ENCODE results near the gene SUPV3L1. TPM values are rescaled to one million over a fixed set of nuclear protein-coding genes. Genes with fewer than 3 reads are reported as not detected.

The SUPV3L1 gene
- total and polyA plus RNA-seq, 9 of the 15 experiments (the other 6 are each of a cell fraction or from before 2014, with no cell fraction given): 45.2 to 156 (median 92.6) TPM

- TF ChIP-seq PREB (CRISPR knock-in tag; IDR thresholded peaks at IDR 0.05) (no peak), SMC3 (conservative IDR thresholded peaks at IDR 0.05; ENCODE audit: insufficient read depth, low read depth, low read length) (no peak), ATF6 (CRISPR knock-in tag; IDR thresholded peaks at IDR 0.05) (no peak), ZNF830 (CRISPR knock-in tag; IDR thresholded peaks at IDR 0.05) (no peak), SMAD4 (CRISPR knock-in tag; conservative IDR thresholded peaks at IDR 0.05) (0 out of 2 replicates have a peak, but pooled peaks have one; percentile 62), NFATC3 (IDR thresholded peaks at IDR 0.05) (no peak), RBM17 (IDR thresholded peaks at IDR 0.05; ENCODE audit: borderline replicate concordance, low read depth, low read length) (no peak), CXXC5 (CRISPR knock-in tag; IDR thresholded peaks at IDR 0.05) (peak; percentile 56), ZFP30 (CRISPR knock-in tag; IDR thresholded peaks at IDR 0.05; ENCODE audit: borderline replicate concordance) (no peak), STAT5B (CRISPR knock-in tag; IDR thresholded peaks at IDR 0.05) (no peak), PTTG1 (tag; IDR thresholded peaks at IDR 0.05; ENCODE audit: low read depth) (0 out of 2 replicates have a peak, but pooled peaks have one; percentile 20), BRD4 (IDR thresholded peaks at IDR 0.05) (no peak), ZBED1 (IDR thresholded peaks at IDR 0.05) (no peak), CBX8 (IDR thresholded peaks at IDR 0.05; ENCODE audit: borderline replicate concordance, extremely low read depth, low read depth, low read length, poor library complexity, severe bottlenecking) (no peak), ZFX (CRISPR knock-in tag; IDR thresholded peaks at IDR 0.05) (peak; percentile 42), FOXA3 (CRISPR knock-in tag; conservative IDR thresholded peaks at IDR 0.05 in 1 of 2, IDR thresholded peaks at IDR 0.05 in 1 of 2) (peak; percentile 51 to 86; a peak in 2 of 4 replicates), ZNF23 (CRISPR knock-in tag; IDR thresholded peaks at IDR 0.05) (no peak), TAF9B (IDR thresholded peaks at IDR 0.05; ENCODE audit: partially characterized antibody) (peak; percentile 33), ADNP (tag; IDR thresholded peaks at IDR 0.05) (no peak), ZNF444 (CRISPR knock-in tag; IDR thresholded peaks at IDR 0.05) (no peak), PHB (CRISPR knock-in tag; IDR thresholded peaks at IDR 0.05) (no peak), SFPQ (IDR thresholded peaks at IDR 0.05; ENCODE audit: low read depth, low read length) (no peak), MCM3 (IDR thresholded peaks at IDR 0.05) (no peak)
Measured at GRCh38 chr10:69213591-69214311, 33.7 kb downstream of the SUPV3L1 start (continued).

Data from K562 (cell line).